ENCODE data around the gene ITGA5. TPM values are rescaled to one million over a fixed set of nuclear protein-coding genes. Genes with fewer than 3 reads are reported as not detected.

Gene ITGA5
- total RNA-seq, 1 donor = 401 TPM

DNA sequence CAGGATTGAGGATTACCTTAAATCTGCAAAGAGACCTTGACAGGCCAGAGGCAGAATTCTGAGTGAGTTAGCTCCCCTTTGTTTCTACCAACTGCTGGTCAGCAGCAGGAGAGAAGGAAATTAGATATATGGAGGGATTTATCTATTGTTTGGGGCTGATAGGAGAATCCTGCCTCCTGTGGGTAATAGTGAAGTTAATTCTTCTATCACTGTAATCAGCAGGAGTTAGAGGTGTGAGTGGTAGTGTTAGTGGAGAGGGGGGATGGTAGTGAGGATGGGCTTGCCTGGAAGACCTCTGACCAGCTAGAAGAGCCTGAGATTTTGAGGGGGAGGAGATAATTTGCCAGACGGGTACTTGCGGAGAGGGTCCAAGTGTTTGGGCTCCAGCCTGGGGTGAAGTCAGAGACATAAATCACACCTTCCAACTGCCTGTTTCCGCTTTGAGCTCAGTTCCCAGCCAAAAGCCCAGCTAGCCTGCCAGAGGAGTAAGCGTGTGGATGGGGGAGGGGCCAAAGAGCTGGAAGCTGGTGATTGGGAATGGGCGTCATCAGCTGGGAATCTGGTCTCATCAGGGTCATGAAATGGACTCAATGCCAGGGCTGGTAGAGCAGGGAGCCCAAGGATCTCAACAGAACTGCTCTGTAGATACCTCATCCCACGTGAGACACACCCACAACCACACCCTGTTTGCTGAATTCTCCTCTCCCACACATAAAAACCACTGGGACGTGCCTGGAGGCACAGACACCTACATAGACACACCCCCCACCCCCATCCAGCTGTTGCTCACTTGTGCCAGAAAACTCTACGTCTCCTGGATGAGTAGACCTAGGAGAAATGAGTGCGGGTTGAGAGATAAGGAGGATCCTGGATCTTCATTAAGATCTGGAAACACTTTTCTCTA, 13.1 kb upstream of the ITGA5 start:
- peak overlapping the region; percentile 78 for H3K27ac ChIP-seq (ENCODE audit: low read depth, low read length)
- H2AFZ ChIP-seq (ENCODE audit: low read length) = peak overlapping the region; percentile 8
- H3K4me2 ChIP-seq (ENCODE audit: insufficient read depth, low read length) = peak overlapping the region; percentile 53
- H3K27me3 ChIP-seq (ENCODE audit: insufficient read depth, low read length) = no peaks in the 10 kb centered on the region
- no peaks in the 10 kb centered on the region for H3K9me3 ChIP-seq (ENCODE audit: low read depth, low read length)
- peaks cover 49% of the 10 kb centered on the region for H3K4me1 ChIP-seq (ENCODE audit: insufficient read depth, low read length)
- H3K79me2 ChIP-seq (ENCODE audit: insufficient read depth, low read length) = no peaks in the 10 kb centered on the region
- H3K36me3 ChIP-seq (ENCODE audit: insufficient read depth, low read length) = no peaks in the 10 kb centered on the region
- peak overlapping the region; percentile 8 for H3K4me3 ChIP-seq (ENCODE audit: insufficient read depth, low read length)
- TF ChIP-seq, protein P1, sequence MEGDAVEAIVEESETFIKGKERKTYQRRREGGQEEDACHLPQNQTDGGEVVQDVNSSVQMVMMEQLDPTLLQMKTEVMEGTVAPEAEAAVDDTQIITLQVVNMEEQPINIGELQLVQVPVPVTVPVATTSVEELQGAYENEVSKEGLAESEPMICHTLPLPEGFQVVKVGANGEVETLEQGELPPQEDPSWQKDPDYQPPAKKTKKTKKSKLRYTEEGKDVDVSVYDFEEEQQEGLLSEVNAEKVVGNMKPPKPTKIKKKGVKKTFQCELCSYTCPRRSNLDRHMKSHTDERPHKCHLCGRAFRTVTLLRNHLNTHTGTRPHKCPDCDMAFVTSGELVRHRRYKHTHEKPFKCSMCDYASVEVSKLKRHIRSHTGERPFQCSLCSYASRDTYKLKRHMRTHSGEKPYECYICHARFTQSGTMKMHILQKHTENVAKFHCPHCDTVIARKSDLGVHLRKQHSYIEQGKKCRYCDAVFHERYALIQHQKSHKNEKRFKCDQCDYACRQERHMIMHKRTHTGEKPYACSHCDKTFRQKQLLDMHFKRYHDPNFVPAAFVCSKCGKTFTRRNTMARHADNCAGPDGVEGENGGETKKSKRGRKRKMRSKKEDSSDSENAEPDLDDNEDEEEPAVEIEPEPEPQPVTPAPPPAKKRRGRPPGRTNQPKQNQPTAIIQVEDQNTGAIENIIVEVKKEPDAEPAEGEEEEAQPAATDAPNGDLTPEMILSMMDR (IDR thresholded peaks at IDR 0.05; ENCODE audit: extremely low read depth, low read depth, low read length) = no peak
- peak; percentile 74 for DNase-seq (ENCODE audit: insufficient read length, low spot score, missing footprints)
- no peaks in the 10 kb centered on the region for H4K20me1 ChIP-seq (ENCODE audit: insufficient read depth, low read length)

DNA sequence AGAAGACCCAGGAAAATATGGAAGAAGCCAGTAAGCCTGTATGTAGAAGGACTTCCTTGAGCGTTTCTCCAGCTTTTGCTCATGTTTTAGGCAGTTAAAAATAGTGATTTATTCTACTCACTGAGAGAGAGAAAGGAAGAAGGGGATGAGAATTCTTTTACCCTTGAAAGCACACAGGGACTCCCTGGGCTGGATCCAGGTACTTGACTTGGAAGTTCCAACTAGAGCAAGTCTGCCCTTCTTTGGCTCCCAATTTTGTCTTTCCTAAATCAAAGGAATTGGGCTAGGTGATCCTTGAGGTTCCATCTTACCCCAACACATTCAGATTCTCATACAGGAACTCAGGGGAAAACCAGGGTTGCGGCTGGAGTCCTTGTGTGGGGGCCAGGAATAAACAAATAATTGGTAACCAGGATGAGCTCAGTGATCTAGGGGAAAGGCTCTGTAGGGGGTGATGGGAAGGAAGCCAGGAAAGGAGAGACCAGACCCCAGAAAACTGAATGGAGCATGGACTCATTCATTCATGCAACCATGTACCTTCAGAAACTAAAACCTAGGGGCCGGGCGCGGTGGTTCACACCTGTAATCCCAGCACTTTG, 11.5 kb upstream of the ITGA5 start:
- no peaks in the 10 kb centered on the region for H3K9me3 ChIP-seq (ENCODE audit: low read depth, low read length)
- H3K79me2 ChIP-seq (ENCODE audit: insufficient read depth, low read length) = no peaks in the 10 kb centered on the region
- H3K27ac ChIP-seq (ENCODE audit: low read depth, low read length) = no peak overlapping the region
- no peak for DNase-seq (ENCODE audit: insufficient read length, low spot score, missing footprints)
- H2AFZ ChIP-seq (ENCODE audit: low read length) = no peak overlapping the region
- H3K4me1 ChIP-seq (ENCODE audit: insufficient read depth, low read length) = peaks cover 53% of the 10 kb centered on the region
- no peaks in the 10 kb centered on the region for H3K27me3 ChIP-seq (ENCODE audit: insufficient read depth, low read length)
- TF ChIP-seq, protein P1 (IDR thresholded peaks at IDR 0.05; ENCODE audit: extremely low read depth, low read depth, low read length) = no peak
- no peak overlapping the region for H3K4me2 ChIP-seq (ENCODE audit: insufficient read depth, low read length)
- H4K20me1 ChIP-seq (ENCODE audit: insufficient read depth, low read length) = no peaks in the 10 kb centered on the region
- H3K4me3 ChIP-seq (ENCODE audit: insufficient read depth, low read length) = no peak overlapping the region
- H3K36me3 ChIP-seq (ENCODE audit: insufficient read depth, low read length) = no peaks in the 10 kb centered on the region

DNA sequence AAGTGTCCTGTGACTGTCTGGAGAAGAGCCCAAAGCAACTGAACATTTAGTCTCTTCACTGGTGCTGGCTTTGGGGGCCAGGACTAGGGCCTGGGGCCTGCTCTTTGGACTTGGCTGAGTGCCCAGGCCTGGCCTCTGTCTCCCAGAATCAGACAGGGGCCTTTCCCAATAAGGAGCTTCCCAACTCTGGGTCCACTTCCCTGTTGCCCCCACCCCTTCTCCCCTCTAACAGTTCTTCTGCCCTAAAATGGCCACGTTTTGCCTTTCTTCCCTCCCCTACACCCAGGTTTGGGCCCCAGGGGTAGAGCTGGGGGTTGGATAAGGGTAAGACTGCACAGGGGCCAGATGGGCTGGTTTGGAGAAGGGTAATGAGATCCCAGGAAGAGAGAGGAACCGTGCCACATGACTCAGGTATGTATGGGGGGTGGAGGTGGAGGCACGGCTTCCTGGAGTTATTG, 10.0 kb upstream of the ITGA5 start:
- Histone ChIP-seq H3K4me1 (ENCODE audit: insufficient read depth, low read length) (peaks cover 61% of the 10 kb centered on the region), H3K36me3 (ENCODE audit: insufficient read depth, low read length) (no peaks in the 10 kb centered on the region), H4K20me1 (ENCODE audit: insufficient read depth, low read length) (no peaks in the 10 kb centered on the region), H3K27ac (ENCODE audit: low read depth, low read length) (peak overlapping the region; percentile 95), H3K79me2 (ENCODE audit: insufficient read depth, low read length) (no peaks in the 10 kb centered on the region), H2AFZ (ENCODE audit: low read length) (no peak overlapping the region), H3K4me2 (ENCODE audit: insufficient read depth, low read length) (peak overlapping the region; percentile 73), H3K4me3 (ENCODE audit: insufficient read depth, low read length) (peak overlapping the region; percentile 22), H3K27me3 (ENCODE audit: insufficient read depth, low read length) (no peaks in the 10 kb centered on the region), H3K9me3 (ENCODE audit: low read depth, low read length) (no peaks in the 10 kb centered on the region)
- TF ChIP-seq, protein P1 (IDR thresholded peaks at IDR 0.05; ENCODE audit: extremely low read depth, low read depth, low read length) = no peak
- DNase-seq (ENCODE audit: insufficient read length, low spot score, missing footprints) = peak; percentile 47
